ENCODE measurements around the gene MMS22L.
A peak's percentile ranks its signal among the peaks of the same experiment; 100 is the strongest.
"Not testable (repeated sequence)": the region's sequence is repeated elsewhere in the genome, so short reads cannot be mapped to it uniquely, and the experiment has no call there.

The MMS22L gene

DNA sequence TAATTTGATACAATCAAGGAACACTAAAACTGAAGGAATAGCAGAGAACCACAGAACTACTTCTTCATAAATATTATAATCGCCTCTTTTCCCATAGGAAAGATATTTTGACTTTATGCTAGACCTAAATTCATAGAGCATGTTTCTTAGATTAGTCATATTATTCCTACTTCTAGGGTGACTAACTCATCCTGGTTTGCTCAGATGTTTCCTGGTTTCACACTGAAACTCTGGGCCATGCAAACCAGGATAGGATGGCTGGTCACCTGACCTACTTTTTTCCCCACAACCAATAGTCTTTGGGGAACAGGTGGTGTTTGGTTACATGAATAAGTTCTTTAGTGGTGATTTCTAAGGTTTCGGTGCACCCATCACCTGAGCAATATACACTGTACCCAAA, 42.8 kb downstream of the MMS22L start:
- DNase-seq (ENCODE audit: low read depth) = no peak

DNA sequence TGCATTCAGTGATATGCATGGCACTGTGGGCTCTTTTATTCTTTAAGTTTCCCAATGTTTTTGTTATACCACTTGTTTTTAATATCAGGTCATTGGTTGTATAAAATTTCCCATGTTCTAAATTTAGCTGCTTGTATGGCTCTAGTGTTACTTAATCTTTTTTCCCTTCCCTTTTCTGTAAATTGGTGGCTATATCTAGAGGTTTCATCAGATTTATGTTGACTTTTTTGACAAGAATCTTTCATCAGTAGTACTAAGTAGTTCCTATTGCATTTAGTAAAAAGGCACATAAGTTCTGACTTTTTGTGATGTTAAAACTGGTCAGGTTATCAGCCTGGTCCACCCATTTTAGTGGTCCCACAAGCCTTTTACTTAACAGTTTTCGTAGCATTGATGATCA, 51.1 kb downstream of the MMS22L start:
- DNase-seq (ENCODE audit: low read depth) = no peak

DNA sequence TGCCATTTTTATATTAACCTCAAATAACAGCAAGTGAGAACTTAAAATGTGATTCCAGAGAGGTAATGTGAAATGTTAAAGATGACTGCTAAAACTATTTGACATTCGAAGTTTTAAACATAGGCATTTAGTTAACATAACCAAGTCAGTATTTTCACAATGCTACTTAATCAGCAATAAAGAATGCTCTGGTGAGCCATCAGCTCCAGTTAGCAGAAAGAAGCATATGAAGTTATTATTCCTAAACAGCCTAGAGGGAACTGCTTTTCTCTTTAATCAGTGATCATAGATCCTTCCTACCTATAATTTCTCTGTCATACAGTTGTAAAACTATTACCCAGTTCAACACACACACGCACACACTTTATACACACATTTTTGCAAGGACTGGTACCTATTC, 60.1 kb downstream of the MMS22L start:
- DNase-seq (ENCODE audit: low read depth) = no peak

DNA sequence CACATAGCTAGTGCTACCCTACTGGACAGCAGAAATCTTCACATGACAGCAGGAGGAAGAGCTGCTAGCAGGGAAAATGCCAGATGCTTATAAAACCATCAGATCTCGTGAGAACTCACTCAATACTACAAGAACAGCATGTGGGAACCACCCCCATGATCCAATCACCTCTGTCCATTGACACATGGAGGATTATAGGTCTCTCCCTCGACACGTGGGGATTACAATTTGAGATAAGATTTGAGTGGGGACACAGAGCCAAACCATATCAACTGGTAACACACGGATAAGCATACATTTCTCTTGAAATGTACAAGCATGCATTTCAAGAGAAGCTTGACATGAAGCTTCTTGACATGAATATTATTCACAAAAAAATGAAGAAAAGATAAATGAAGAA, 64.1 kb downstream of the MMS22L start:
- no peak for DNase-seq (ENCODE audit: low read depth)

DNA sequence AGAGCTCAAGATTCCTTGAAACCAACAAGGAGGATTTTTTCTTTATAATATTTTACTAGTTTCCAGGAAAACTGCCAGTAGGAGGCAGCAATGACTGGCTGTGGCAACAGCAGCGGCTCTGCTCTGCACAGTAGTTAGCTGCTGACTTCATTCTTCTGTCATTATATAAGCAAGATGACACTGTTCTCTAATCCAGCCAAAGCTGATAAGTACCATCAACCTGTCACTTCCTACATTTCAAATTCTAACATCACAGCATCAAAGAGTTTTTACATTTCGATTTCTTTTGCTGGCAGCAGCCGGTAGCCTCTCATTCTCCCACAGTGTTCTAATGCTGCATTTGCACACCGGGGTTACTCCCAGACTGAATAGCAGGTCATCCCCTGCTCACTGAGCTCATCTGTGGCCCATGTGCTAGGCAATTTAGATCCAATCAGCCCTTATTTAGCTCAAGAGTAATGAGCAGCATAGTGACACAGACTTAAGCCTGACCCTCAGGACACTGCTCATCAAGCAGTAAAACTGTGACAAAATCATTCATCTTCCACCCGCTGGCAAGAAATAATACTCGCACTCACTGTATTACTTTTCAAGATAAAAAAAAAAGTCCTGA, 67.8 kb downstream of the MMS22L start:
- no peak for DNase-seq (ENCODE audit: low read depth)

DNA sequence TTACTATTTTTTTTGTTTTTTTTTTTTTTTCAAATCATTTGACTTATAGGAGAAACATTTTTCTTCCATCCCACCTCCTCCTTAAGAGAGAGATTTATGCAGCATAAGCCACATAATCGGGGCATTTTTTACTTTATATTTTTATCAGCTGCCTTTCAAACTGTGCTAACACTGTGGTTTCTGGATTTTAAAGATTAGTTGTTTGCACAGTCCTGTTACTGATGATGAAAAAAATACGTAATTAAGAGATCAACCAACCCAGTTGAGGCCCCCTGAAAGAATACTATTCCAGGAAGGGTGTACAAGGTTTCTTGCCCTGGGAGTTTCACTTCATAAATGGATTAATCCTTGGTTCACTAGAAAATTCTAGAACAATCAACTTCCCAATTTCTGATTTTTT, 68.3 kb downstream of the MMS22L start:
- no peak for DNase-seq (ENCODE audit: low read depth)

DNA sequence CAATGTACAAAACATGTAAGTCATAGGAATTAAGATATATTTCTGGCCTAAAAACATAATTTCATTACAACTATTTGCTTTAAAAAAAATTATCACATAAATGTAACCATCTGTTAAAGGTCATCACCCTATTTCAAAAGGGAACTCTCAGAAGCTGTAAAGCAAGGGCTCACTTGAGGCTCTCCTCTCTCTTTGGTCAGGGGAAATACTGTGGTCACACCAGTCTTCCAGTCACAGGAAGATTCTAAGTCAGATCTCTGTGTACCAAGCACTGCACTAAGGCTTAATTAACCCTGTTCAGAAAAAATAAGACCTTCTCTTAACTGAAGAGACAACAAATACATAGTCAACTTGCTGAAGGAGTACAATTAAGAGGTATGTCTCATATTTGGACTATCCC, 75.6 kb downstream of the MMS22L start:
- no peak for DNase-seq (ENCODE audit: low read depth)

DNA sequence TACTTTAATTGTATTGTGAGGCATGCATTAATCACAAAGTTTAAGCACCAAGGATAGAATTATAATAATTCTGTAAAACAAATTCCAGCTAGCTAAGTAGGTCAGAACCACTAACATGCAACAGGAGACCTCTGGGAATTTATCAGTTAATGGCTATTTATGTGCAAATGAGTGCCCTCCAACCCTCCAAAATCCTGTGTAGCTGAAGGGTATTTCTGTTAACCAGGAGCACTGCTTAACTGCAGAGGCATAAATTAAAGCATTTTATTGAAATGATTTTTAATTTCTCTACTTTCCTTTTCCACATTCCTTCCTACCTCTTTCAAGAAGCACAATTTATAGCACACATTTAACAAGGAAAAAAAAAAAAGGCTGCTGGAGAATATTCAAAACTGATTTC, 77.0 kb downstream of the MMS22L start:
- DNase-seq (ENCODE audit: low read depth) = no peak

DNA sequence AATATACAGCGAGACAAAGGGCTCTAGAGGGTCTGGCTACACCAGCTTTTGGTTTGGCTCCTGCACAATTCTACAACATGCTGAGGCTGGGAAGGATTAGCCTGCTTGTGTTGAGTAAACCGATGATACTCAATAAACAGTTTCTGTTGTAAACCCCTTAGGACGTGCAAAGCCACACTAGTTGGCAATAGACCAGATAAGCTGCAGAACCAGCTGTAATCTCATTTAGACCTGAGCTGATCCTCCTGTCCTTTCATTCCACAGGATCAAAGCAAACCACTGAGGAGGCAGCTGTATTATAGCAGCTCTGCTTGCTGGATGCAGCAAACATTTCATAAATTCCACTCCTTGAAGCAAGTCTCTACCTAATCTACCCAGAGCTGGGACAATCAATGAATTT, 79.7 kb downstream of the MMS22L start:
- no peak for DNase-seq (ENCODE audit: low read depth)

DNA sequence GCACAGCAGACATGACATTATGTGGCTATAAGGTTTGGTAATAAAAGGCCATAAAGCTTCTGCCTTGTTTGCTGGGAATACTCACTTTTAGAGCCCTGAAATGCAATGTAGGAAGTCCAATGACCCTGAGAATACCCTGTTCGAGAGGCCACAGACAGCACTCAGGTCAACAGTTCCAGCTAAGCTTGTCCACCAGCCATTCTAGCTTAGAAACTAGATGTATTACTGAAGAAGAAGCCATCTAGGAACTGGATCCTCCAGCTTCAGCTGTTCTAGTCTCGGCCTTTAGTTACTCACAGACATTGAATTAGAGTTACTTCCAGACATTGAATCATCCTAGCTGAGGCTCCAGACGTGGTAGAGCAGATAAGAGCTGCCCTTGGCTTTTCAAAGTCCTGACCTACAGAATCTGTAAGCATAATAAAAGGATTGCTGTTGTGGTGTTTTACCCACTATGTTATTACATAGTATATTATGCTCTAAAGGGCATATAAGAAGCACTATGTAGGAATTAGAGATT, 84.9 kb downstream of the MMS22L start:
- no peak for DNase-seq (ENCODE audit: low read depth)

DNA sequence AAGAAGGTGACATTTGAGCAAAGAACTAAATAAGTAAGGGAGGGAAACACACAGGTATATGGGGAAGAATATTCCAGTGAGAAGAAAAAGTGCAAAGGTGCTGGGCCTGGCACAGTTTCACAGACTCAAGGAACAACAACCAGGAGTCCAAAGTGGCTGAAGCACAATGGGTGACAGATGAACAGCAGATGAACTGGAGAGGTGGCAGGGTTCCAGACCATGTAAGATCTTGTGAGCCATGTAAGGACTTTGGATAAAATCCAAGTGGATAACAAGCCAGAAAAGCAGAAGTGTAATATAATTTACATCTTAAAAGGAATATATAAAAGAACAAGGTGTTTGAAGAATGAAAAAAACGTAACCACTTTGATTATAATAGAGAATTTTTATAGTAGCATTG, 87.9 kb downstream of the MMS22L start:
- no peak for DNase-seq (ENCODE audit: low read depth)

DNA sequence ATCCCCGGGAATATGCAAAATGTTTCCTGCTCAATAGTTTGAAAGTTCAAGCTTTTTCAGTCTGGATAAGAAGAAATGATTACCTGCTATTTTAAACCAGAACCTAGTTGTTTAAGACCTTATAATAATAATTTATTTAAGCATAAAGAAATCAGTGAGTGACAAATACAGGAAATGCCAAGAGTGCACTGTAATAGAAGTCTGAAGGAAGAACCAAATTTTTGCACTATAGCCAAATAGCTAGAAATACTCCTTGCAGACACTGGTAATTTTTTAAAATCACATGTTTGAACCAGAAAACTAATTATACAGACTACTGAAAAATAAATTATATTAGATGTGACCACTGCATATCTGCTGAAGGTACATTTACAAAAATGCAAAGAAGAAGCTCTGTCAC, 93.2 kb downstream of the MMS22L start:
- no peak for DNase-seq (ENCODE audit: low read depth)

DNA sequence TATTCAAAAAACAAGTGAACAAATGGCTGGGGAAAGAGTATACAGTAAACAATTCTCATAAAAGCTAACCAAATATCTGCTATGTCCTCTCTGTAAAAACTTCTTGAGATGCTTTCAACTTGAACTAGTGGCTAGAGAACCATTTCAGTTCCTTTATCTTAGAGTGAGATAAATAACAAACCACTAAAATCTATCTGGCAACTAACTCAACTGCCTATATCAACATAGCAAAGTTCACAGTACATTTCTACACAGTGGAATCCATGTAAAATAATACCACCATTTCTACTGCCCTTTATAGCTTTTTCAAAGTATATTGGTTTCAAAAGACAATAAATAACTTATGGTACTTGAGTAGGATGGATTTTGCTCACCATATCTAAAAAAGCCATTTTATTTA, 95.1 kb downstream of the MMS22L start:
- no peak for DNase-seq (ENCODE audit: low read depth)

DNA sequence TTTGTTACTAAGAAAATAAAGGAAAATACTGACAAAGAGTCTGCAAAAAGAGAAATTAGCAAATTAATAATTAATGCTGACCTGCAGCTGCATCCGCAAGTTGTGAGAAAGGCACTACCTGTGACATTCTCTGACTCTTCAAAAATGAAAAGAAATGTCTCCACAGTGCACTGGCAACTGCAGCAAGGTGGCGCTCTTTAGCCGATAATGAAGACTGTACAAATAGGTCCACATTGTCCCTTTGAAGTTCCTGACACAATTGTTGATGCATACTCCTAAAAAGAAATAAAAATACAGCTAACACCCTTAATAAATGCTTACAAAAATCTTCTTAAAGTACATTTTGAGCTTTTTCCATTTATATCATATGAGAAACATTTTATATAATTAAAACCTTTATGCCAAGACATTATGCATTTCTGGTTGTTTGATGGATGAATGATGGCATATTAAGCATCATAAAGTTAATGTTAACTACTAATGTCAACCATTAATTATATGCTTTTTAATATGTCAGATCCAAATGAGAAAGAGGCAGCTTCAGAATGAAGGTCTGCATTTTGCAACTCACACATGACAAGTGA, 96.5 kb downstream of the MMS22L start:
- peak; percentile 5 for DNase-seq (ENCODE audit: low read depth)

DNA sequence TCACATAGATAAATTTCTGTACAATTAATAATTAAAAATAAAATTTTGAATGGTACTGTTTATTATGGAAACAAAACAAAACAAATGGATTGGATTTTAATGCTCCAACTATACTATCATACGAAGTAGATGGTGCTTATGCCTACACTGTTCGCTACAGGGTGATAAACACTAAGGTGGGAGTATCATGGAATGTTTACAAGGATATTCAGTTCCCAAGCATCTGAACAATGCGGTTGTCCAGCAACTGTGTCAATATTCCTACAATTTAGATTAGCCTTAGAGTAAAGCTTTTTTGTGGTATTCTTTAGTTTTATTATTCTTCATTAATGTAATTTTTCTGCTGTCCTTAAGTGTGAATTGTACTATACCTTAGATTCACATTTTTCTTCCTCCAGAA, 105.1 kb downstream of the MMS22L start:
- DNase-seq (ENCODE audit: low read depth) = no peak

DNA sequence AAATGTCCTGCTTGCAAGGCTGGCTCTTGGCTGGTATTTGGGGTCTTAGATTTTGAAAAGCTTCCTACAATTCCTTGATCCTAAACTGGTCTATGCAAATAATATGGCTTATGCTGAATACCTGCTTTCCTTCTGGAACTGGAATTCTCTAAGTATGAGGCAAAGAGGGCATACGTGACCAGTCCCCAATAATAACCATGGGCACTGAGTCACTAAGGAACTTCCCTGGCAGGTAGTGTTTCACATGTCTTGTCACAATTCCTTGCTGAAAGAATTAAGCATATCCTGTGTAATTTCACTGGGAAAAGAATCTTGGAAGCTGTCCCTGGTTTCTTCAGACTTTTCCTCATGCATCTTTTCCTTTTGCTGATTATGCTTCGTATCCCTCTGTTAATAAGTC, 106.5 kb downstream of the MMS22L start:
- no peak for DNase-seq (ENCODE audit: low read depth)

DNA sequence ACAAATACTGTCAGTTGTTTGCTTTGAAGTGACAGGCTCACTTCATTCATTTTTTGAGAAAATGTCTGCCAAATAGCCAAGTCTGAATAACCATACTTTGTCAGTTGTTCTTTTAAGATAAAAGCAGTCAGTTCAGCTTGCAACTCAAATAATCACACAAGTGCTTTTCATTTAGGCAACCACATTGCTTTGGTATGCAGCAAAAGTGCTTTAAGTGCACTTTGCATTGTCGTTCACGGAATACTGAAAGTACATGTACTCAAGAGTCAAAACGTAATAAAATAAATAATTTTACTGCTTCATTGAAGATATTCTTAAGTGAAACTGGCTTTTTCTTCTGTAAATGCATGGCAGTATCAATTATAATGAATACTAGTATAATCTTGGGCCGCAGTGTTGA, 107.2 kb downstream of the MMS22L start:
- DNase-seq (ENCODE audit: low read depth) = no peak

DNA sequence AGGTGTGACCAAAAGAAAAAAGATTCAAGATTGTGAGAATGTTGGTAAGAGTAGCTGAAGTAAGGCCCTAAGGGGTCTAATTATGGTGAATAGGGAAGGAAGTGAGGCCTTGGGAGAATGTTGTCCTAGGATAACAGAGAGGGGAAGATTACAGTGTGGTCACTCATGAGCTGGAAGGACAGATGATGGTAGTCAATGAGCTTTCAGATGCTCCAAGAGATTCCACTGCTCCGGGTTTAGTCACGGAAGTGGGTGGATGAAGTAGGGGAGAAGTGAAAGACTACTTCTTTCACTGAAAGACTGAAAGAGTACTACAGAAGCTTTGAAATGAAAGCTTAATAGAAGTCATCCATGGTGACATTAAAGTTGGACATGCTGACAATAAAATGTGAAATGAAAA, 108.5 kb downstream of the MMS22L start:
- DNase-seq (ENCODE audit: low read depth) = no peak

DNA sequence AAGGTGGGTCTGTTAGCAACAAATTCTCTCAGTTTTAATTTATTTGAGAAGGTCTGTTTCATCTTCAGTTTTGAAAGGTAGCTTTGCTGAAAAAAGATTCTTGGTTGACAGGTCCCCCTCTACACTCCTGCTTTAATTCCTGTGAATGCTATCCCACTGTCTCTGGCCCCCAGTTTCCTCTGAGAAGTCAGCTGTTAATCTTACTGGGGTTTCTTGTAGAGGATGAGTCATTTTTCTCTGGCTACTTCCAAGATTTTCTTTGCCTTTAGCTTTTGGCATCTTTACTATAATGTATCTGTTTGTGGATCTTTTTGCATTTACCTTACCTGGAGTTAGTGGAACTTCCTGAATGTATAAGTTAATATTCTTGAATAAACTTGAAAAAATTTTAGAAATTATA, 122.7 kb downstream of the MMS22L start:
- no peak for DNase-seq (ENCODE audit: low read depth)

DNA sequence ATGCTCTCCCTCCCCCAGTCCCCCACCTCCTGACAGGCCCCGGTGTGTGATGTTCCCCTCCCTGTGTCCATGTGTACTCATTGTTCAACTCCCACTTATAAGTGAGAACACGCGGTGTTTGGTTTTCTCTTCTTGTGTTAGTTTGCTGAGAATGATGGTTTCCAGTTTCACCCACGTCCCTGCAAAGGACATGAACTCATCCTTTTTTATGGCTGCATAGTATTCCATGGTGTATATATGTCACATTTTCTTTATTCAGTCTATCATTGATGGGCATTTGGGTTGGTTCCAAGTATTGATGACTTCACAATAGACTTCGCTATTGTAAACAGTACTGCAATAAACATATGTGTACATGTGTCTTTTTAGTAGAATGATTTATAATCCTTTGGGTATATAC, 127.6 kb downstream of the MMS22L start:
- DNase-seq (ENCODE audit: low read depth) = not testable (repeated sequence)

DNA sequence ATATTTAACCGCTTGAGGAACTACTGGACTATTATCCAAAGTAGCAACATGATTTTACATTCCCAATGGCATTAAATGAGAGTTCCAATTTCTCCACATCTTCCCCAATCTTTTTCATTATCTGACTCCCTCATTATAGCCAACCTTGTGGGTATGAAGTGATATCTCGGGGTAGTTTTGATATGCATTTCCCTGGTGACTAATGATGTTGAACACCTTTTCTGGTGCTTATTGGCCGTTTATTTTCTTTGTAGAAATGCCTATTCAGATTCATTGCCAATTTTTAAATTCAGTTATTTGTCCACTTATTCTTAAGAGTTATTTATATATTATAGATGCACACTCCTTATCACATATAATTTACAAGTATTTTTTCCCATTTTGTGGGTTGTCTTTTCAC, 129.0 kb downstream of the MMS22L start:
- DNase-seq (ENCODE audit: low read depth) = no peak

DNA sequence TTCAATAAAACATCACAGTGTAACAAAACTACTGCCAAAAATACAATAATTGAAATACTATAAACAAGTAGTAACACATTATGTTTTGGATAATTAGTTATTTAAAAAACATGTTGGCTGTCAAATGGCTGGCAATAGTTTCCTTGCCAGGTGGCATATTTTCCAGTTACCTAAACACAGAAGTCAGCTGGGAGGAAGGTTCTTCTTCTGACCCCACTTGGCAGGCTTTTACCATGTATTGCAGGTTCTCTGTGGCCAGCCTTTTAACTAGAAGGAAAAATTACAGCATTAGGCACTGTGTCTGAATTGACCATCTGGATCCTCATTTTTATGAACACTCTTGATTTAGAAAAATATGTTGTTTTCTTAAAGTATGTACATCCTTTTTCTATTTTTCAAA, 131.4 kb downstream of the MMS22L start:
- DNase-seq (ENCODE audit: low read depth) = no peak

DNA sequence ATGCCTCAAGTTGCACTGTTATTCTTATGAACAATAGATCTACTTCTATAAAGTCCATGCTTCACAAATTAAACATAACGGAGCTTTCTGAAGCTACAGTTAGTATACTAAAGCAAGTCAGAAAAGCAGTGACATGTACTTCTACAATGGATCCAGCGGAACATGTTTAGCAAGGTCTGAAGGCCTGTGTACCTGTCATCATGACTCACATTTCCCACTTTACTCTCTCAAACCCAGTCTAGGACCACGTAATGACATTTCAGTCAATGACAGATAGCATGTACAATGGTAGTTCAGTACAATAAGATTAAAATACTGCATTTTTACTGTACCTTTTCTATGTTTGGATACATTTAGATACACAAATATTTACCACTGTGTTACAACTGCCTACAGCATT, 132.1 kb downstream of the MMS22L start:
- DNase-seq (ENCODE audit: low read depth) = no peak

DNA sequence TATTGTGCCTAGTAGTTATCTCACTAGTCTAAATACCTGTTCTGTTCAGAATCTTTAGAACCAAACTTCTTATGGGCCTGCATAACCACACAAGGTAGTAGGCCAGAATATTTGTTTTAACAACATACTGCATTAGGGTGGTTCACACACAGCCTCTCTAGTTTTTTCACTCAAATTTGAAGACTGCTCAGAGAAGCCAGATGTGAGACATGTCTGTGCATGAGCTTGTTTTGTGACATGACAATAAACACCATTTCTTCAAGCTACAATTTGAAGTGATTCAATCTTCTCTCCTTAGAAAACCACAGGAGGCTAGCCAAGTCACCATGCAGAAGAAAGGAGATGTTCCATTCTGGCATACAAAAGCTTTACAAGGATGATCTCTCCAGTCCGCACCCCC, 135.6 kb downstream of the MMS22L start:
- no peak for DNase-seq (ENCODE audit: low read depth)

All from CMK (cell line).